ENCODE results near the gene TMEM209.

DNA sequence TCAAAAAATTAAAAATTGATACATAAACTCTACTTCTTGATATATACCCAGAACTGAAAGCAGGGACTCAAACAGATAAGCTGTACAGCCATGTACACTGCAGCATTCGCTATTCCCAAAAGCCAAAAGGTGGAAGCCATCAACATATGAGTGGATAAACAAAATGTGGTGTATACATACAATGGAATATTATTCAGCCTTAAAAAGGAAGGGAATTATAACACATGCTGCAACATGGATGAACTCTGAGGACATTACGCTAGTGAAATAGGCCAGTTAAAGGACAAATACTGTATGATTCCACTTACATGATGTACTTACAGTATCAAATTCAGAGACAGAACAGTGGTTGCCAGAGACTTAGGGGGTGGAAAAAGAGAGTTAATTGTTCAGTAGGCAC is 8.1 kb downstream of the TMEM209 start:
- TF ChIP-seq, protein P1, sequence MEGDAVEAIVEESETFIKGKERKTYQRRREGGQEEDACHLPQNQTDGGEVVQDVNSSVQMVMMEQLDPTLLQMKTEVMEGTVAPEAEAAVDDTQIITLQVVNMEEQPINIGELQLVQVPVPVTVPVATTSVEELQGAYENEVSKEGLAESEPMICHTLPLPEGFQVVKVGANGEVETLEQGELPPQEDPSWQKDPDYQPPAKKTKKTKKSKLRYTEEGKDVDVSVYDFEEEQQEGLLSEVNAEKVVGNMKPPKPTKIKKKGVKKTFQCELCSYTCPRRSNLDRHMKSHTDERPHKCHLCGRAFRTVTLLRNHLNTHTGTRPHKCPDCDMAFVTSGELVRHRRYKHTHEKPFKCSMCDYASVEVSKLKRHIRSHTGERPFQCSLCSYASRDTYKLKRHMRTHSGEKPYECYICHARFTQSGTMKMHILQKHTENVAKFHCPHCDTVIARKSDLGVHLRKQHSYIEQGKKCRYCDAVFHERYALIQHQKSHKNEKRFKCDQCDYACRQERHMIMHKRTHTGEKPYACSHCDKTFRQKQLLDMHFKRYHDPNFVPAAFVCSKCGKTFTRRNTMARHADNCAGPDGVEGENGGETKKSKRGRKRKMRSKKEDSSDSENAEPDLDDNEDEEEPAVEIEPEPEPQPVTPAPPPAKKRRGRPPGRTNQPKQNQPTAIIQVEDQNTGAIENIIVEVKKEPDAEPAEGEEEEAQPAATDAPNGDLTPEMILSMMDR (IDR thresholded peaks at IDR 0.05; ENCODE audit: insufficient read depth, low read length, poor library complexity, severe bottlenecking): no peak
- no peak for TF ChIP-seq EZH2phosphoT487 (conservative IDR thresholded peaks at IDR 0.05; ENCODE audit: low read length)

Data from SU-DHL-6 (cell line).